Karpas-422 (cell line): ENCODE results near the gene HTR3B. TPM values are rescaled to one million over a fixed set of nuclear protein-coding genes. Genes with fewer than 3 reads are reported as not detected.

Experiments used
- DNase-seq: peaks from one replicate; pipeline ENCODE4 v3.0.0-alpha.2; 2015
- H2AFZ ChIP-seq: fragments of 200-600 bp; sonication (generic); 2 replicates; pipeline ENCODE4 v1.6.1; 2014; ENCODE audit warnings: antibody characterized with exemption, low read length, mixed read lengths
- H3K27ac ChIP-seq: fragments of 200-600 bp; sonication (generic); 2 replicates; pipeline ENCODE4 v1.5.1; 2014; ENCODE audit warnings: mild to moderate bottlenecking, low read length, moderate library complexity
- H3K27me3 ChIP-seq: fragments of 200-600 bp; sonication (generic); 2 replicates; pipeline ENCODE4 v1.6.1; 2014; ENCODE audit warnings: low read length, mixed read lengths
- H3K36me3 ChIP-seq: fragments of 200-600 bp; sonication (generic); 2 replicates; pipeline ENCODE4 v1.6.1; 2014; ENCODE audit warnings: low read length, mixed read lengths; ENCODE audit not compliant: insufficient read depth
- H3K4me1 ChIP-seq: fragments of 200-600 bp; sonication (generic); 2 replicates; pipeline ENCODE4 v1.6.1; 2014; ENCODE audit warnings: mild to moderate bottlenecking, low read length, mixed read lengths
- H3K4me2 ChIP-seq: fragments of 200-600 bp; sonication (generic); 2 replicates; pipeline ENCODE4 v1.6.1; 2014; ENCODE audit warnings: low read length, low read depth, mild to moderate bottlenecking; ENCODE audit not compliant: poor library complexity, severe bottlenecking
- H3K4me3 ChIP-seq: fragments of 200-600 bp; sonication (generic); 2 replicates; pipeline ENCODE4 v1.5.1; 2014; ENCODE audit warnings: mild to moderate bottlenecking, antibody characterized with exemption, low read length, mixed read lengths
- H3K79me2 ChIP-seq: fragments of 200-600 bp; sonication (generic); 2 replicates; pipeline ENCODE4 v1.6.1; 2014; ENCODE audit warnings: mild to moderate bottlenecking, low read length, mixed read lengths
- H3K9ac ChIP-seq: fragments of 200-600 bp; sonication (generic); 2 replicates; pipeline ENCODE4 v1.6.0; 2014; ENCODE audit warnings: low read length
- H3K9me2 ChIP-seq: fragments of 200-600 bp; sonication (generic), shearing (Covaris generic); replicated peaks from 2 replicates; pipeline ENCODE4 v1.6.0; 2014; ENCODE audit warnings: mild to moderate bottlenecking, low read length, moderate library complexity; ENCODE audit not compliant: insufficient read depth
- H3K9me3 ChIP-seq: fragments of 300-700, 200-600 bp; sonication (generic); 2 replicates; pipeline ENCODE4 v1.6.1; 2014; ENCODE audit warnings: low read length, mixed read lengths
- H4K20me1 ChIP-seq: fragments of 200-600 bp; sonication (generic); 2 replicates; pipeline ENCODE4 v1.6.1; 2014; ENCODE audit warnings: mild to moderate bottlenecking, antibody characterized with exemption, low read length, low read depth; ENCODE audit not compliant: insufficient read depth
- total RNA-seq: library from RNA; depleted of rRNA; stranded (reverse); fragments of >200 nt; shearing (Covaris generic); gene quantifications from 2 replicates; pipeline ENCODE4 v1.2.3, GENCODE V29; 2014; ENCODE audit warnings: low replicate concordance

Gene HTR3B
- total RNA-seq, 1 experiment from 2014 or later: 2.2 TPM

GRCh38 chr11:113956986-113957385 lies 52.4 kb downstream of the HTR3B start:
- Histone ChIP-seq H2AFZ (no peak overlapping the region), H3K79me2 (no peaks in the 10 kb centered on the region), H4K20me1 (no peaks in the 10 kb centered on the region), H3K4me3 (no peak overlapping the region), H3K36me3 (no peaks in the 10 kb centered on the region), H3K9ac (no peak overlapping the region), H3K4me1 (peaks cover 16% of the 10 kb centered on the region), H3K9me2 (no peaks in the 10 kb centered on the region), H3K27me3 (no peaks in the 10 kb centered on the region), H3K4me2 (peak overlapping the region; percentile 15), H3K9me3 (no peaks in the 10 kb centered on the region), H3K27ac (no peak overlapping the region)
- DNase-seq: no peak

- Histone ChIP-seq H4K20me1 (no peaks in the 10 kb centered on the region), H3K79me2 (no peaks in the 10 kb centered on the region), H3K9me3 (no peaks in the 10 kb centered on the region), H3K27me3 (no peaks in the 10 kb centered on the region), H2AFZ (no peak overlapping the region), H3K36me3 (no peaks in the 10 kb centered on the region), H3K9ac (no peak overlapping the region), H3K9me2 (no peaks in the 10 kb centered on the region), H3K4me3 (no peak overlapping the region), H3K4me2 (no peak overlapping the region), H3K4me1 (peaks cover 16% of the 10 kb centered on the region), H3K27ac (no peak overlapping the region)
- no peak for DNase-seq
These were observed 56.2 kb downstream of the HTR3B start for GRCh38 chr11:113960702-113961330.

- Histone ChIP-seq H2AFZ (no peak overlapping the region; the same call in 1 of the 2 replicates), H3K27ac (peak overlapping the region; percentile 47), H3K9me3 (no peaks in the 10 kb centered on the region), H3K9me2 (no peaks in the 10 kb centered on the region), H3K4me3 (no peak overlapping the region), H3K79me2 (no peaks in the 10 kb centered on the region), H3K27me3 (no peaks in the 10 kb centered on the region), H3K4me2 (peak overlapping the region; percentile 32), H4K20me1 (no peaks in the 10 kb centered on the region), H3K4me1 (peaks cover 30% of the 10 kb centered on the region), H3K9ac (no peak overlapping the region), H3K36me3 (no peaks in the 10 kb centered on the region)
- DNase-seq: peak; percentile 73
These were observed 62.8 kb downstream of the HTR3B start for GRCh38 chr11:113967361-113967760.

GRCh38 chr11:113971506-113972195 lies 67.1 kb downstream of the HTR3B start:
- no peak overlapping the region for H3K4me3 ChIP-seq
- no peak for DNase-seq

GRCh38 chr11:113974741-113975470 lies 70.3 kb downstream of the HTR3B start, which contains the start of gene HTR3A:
HTR3A (plus strand) TSS chr11:113975108; CDS start chr11:113975326, 218 bp downstream.
- Histone ChIP-seq H3K4me1 (peaks cover 73% of the 10 kb centered on the region), H2AFZ (no peak within 1 kb of the TSS), H3K9ac (peak within 1 kb of the TSS; percentile 83), H3K79me2 (no peaks in the 10 kb centered on the region), H3K27ac (peak within 1 kb of the TSS; percentile 98), H3K36me3 (peaks cover 16% of the 10 kb centered on the region), H3K9me2 (no peaks in the 10 kb centered on the region), H3K4me2 (peak within 1 kb of the TSS; percentile 79), H4K20me1 (peaks cover under 1% of the 10 kb centered on the region; the same call in 1 of the 2 replicates), H3K4me3 (peak within 1 kb of the TSS; percentile 68), H3K9me3 (no peaks in the 10 kb centered on the region), H3K27me3 (no peaks in the 10 kb centered on the region)
- DNase-seq: peak; percentile 89

More at GRCh38 chr11:113971506-113972195, 67.1 kb downstream of the HTR3B start:
- Histone ChIP-seq H3K4me2 (no peak overlapping the region), H3K9me2 (no peaks in the 10 kb centered on the region), H3K9ac (no peak overlapping the region), H3K27me3 (no peaks in the 10 kb centered on the region), H3K36me3 (no peaks in the 10 kb centered on the region), H2AFZ (no peak overlapping the region), H3K27ac (no peak overlapping the region), H3K9me3 (no peaks in the 10 kb centered on the region), H3K4me1 (peaks cover 70% of the 10 kb centered on the region), H4K20me1 (no peaks in the 10 kb centered on the region), H3K79me2 (no peaks in the 10 kb centered on the region)

- peak overlapping the region; percentile 83 for H3K9ac ChIP-seq
These were observed 72.5 kb downstream of the HTR3B start for GRCh38 chr11:113977071-113977490.

GRCh38 chr11:113977701-113978100 lies 73.1 kb downstream of the HTR3B start:
- Histone ChIP-seq H3K79me2 (no peaks in the 10 kb centered on the region), H2AFZ (no peak overlapping the region), H3K4me2 (peak overlapping the region; percentile 79), H3K9me2 (no peaks in the 10 kb centered on the region), H3K36me3 (peaks cover 20% of the 10 kb centered on the region), H4K20me1 (peaks cover 4% of the 10 kb centered on the region; the same call in 1 of the 2 replicates), H3K4me1 (peaks cover 70% of the 10 kb centered on the region), H3K4me3 (peak overlapping the region; percentile 62), H3K9ac (peak overlapping the region; percentile 64), H3K9me3 (no peaks in the 10 kb centered on the region), H3K27ac (peak overlapping the region; percentile 98), H3K27me3 (no peaks in the 10 kb centered on the region)
- DNase-seq: peak; percentile 72

More at GRCh38 chr11:113977071-113977490, 72.5 kb downstream of the HTR3B start:
- H4K20me1 ChIP-seq: peaks cover 4% of the 10 kb centered on the region; the same call in 1 of the 2 replicates
- peak overlapping the region; percentile 68 for H3K4me3 ChIP-seq
- H3K4me1 ChIP-seq: peaks cover 77% of the 10 kb centered on the region
- no peaks in the 10 kb centered on the region for H3K79me2 ChIP-seq
- no peaks in the 10 kb centered on the region for H3K9me3 ChIP-seq
- peak; percentile 95 for DNase-seq
- peak overlapping the region; percentile 98 for H3K27ac ChIP-seq
- no peaks in the 10 kb centered on the region for H3K27me3 ChIP-seq
- H2AFZ ChIP-seq: no peak overlapping the region
- peaks cover 20% of the 10 kb centered on the region for H3K36me3 ChIP-seq
- no peaks in the 10 kb centered on the region for H3K9me2 ChIP-seq
- H3K4me2 ChIP-seq: peak overlapping the region; percentile 79

GRCh38 chr11:113979431-113979830 lies 74.8 kb downstream of the HTR3B start:
- Histone ChIP-seq H3K27ac (peak overlapping the region; percentile 51), H3K9me3 (no peaks in the 10 kb centered on the region)

More at GRCh38 chr11:113979431-113979830, 74.8 kb downstream of the HTR3B start:
- Histone ChIP-seq H2AFZ (no peak overlapping the region), H3K36me3 (peaks cover 20% of the 10 kb centered on the region), H3K9me2 (no peaks in the 10 kb centered on the region), H3K27me3 (no peaks in the 10 kb centered on the region), H4K20me1 (peaks cover 4% of the 10 kb centered on the region; the same call in 1 of the 2 replicates), H3K9ac (no peak overlapping the region), H3K4me2 (no peak overlapping the region), H3K4me1 (peaks cover 61% of the 10 kb centered on the region), H3K4me3 (no peak overlapping the region), H3K79me2 (no peaks in the 10 kb centered on the region)
- no peak for DNase-seq
